MM.1S (cell line): Measurements from ENCODE around the gene ZFR2.

ENCODE experiments used
- DNase-seq: peaks from one replicate; pipeline ENCODE4 v3.0.0-alpha.2; 2015
- H2AFZ ChIP-seq: fragments of 300-600 bp; sonication (generic); 2 replicates; pipeline ENCODE4 v1.6.0; 2016; ENCODE audit warnings: antibody characterized with exemption, low read length
- H3F3A ChIP-seq: fragments of 300-600 bp; sonication (generic); 2 replicates; pipeline ENCODE4 v1.6.1; 2016; ENCODE audit warnings: mild to moderate bottlenecking, antibody characterized with exemption, low read length, moderate library complexity, mixed read lengths; ENCODE audit not compliant: insufficient read depth
- H3K27ac ChIP-seq: fragments of 300-600 bp; sonication (generic); 2 replicates; pipeline ENCODE4 v1.5.1; 2016; ENCODE audit warnings: mild to moderate bottlenecking, low read length
- H3K27me3 ChIP-seq: fragments of 300-600 bp; sonication (generic); replicated peaks from 2 replicates; pipeline ENCODE4 v1.6.0; 2016; ENCODE audit warnings: low read length; ENCODE audit not compliant: insufficient read depth
- H3K36me3 ChIP-seq: fragments of 300-600 bp; sonication (generic); replicated peaks from 2 replicates; pipeline ENCODE4 v1.6.1; 2016; ENCODE audit warnings: mild to moderate bottlenecking, low read length, mixed read lengths; ENCODE audit not compliant: insufficient read depth
- H3K4me1 ChIP-seq: fragments of 300-600 bp; sonication (generic); 2 replicates; pipeline ENCODE4 v1.6.1; 2016; ENCODE audit warnings: low read length, mixed read lengths
- H3K4me2 ChIP-seq: fragments of 300-600 bp; sonication (generic); 2 replicates; pipeline ENCODE4 v1.6.0; 2016; ENCODE audit warnings: low read depth, low read length
- H3K4me3 ChIP-seq: fragments of 300-600 bp; sonication (generic); 2 replicates; pipeline ENCODE4 v1.5.1; 2016; ENCODE audit warnings: low read length, mixed read lengths
- H3K79me2 ChIP-seq: fragments of 300-600 bp; sonication (generic); 2 replicates; pipeline ENCODE4 v1.6.1; 2016; ENCODE audit warnings: mixed run types, low read length, mixed read lengths
- H3K9ac ChIP-seq: fragments of 300-600 bp; sonication (generic); 2 replicates; pipeline ENCODE4 v1.6.1; 2016; ENCODE audit warnings: low read length, mixed read lengths
- H3K9me2 ChIP-seq: fragments of 300-600 bp; sonication (generic); replicated peaks from 2 replicates; pipeline ENCODE4 v1.6.1; 2016; ENCODE audit warnings: mild to moderate bottlenecking, low read length, mixed read lengths; ENCODE audit not compliant: insufficient read depth
- H3K9me3 ChIP-seq: fragments of 300-600 bp; sonication (generic); replicated peaks from 2 replicates; pipeline ENCODE4 v1.6.1; 2016; ENCODE audit warnings: mild to moderate bottlenecking, low read length, mixed read lengths; ENCODE audit not compliant: insufficient read depth
- H4K20me1 ChIP-seq: fragments of 300-600 bp; sonication (generic); 2 replicates; pipeline ENCODE4 v1.6.1; 2016; ENCODE audit warnings: mild to moderate bottlenecking, low read length, moderate library complexity, mixed read lengths; ENCODE audit not compliant: insufficient read depth
- CTCF ChIP-seq: fragments of 300-600 bp; sonication (generic); IDR thresholded peaks from 2 replicates; pipeline ENCODE4 v1.5.1; 2016; ENCODE audit warnings: antibody characterized with exemption, low read length, mixed read lengths
- EZH2 ChIP-seq: fragments of 300-600 bp; sonication (generic); optimal IDR thresholded peaks from 2 replicates; pipeline ENCODE3; 2017; ENCODE audit warnings: low read depth, mild to moderate bottlenecking, antibody characterized with exemption, low read length, mixed read lengths
- EZH2phosphoT487 ChIP-seq: fragments of 300-600 bp; sonication (generic); IDR thresholded peaks from 2 replicates; pipeline ENCODE4 v1.6.1; 2018; ENCODE audit warnings: antibody characterized with exemption, low read length

Gene ZFR2

GRCh38 chr19:3773814-3774515 is 94.9 kb downstream of the ZFR2 start:
- no peaks in the 10 kb centered on the region for H3K9me2 ChIP-seq
- no peaks in the 10 kb centered on the region for H3K36me3 ChIP-seq
- no peaks in the 10 kb centered on the region for H3K9me3 ChIP-seq
- H3K27me3 ChIP-seq = peaks cover 32% of the 10 kb centered on the region
- H3K79me2 ChIP-seq = no peaks in the 10 kb centered on the region
- H3F3A ChIP-seq = no peaks in the 10 kb centered on the region
- no peak overlapping the region for H3K27ac ChIP-seq
- TF ChIP-seq CTCF (no peak), EZH2 (no peak)
- no peaks in the 10 kb centered on the region for H4K20me1 ChIP-seq
- no peak for DNase-seq
- H3K4me3 ChIP-seq = no peak overlapping the region
- no peaks in the 10 kb centered on the region for H3K4me1 ChIP-seq
- no peak overlapping the region for H2AFZ ChIP-seq
- no peak overlapping the region for H3K9ac ChIP-seq
- no peak overlapping the region for H3K4me2 ChIP-seq

- Histone ChIP-seq H2AFZ (no peak within 1 kb of the TSS), H3K9me2 (no peaks in the 10 kb centered on the region), H3K27me3 (peaks cover 18% of the 10 kb centered on the region), H3K9ac (no peak within 1 kb of the TSS), H3K27ac (no peak within 1 kb of the TSS), H3K4me2 (no peak within 1 kb of the TSS), H3K4me1 (no peaks in the 10 kb centered on the region), H3K36me3 (no peaks in the 10 kb centered on the region), H3K9me3 (no peaks in the 10 kb centered on the region), H3F3A (no peaks in the 10 kb centered on the region), H3K4me3 (no peak within 1 kb of the TSS), H3K79me2 (no peaks in the 10 kb centered on the region; the same call in 1 of the 2 replicates), H4K20me1 (no peaks in the 10 kb centered on the region)
- DNase-seq = no peak
- no peak for TF ChIP-seq CTCF
- TF ChIP-seq EZH2phosphoT487 = no peak
- TF ChIP-seq EZH2 = no peak
Measured at GRCh38 chr19:3771906-3772455, 96.9 kb downstream of the ZFR2 start, which contains the start of gene RAX2. TSS of gene RAX2 (minus strand) at chr19:3772228. CDS start at chr19:3771742, 486 bp downstream.

GRCh38 chr19:3771000-3771905 is 97.6 kb downstream of the ZFR2 start:
- H2AFZ ChIP-seq = no peak overlapping the region
- peaks cover 17% of the 10 kb centered on the region for H3K27me3 ChIP-seq
- no peak overlapping the region for H3K4me3 ChIP-seq
- H3K27ac ChIP-seq = no peak overlapping the region
- H3K4me1 ChIP-seq = no peaks in the 10 kb centered on the region
- H3K9ac ChIP-seq = no peak overlapping the region
- H3K36me3 ChIP-seq = no peaks in the 10 kb centered on the region
- no peaks in the 10 kb centered on the region; the same call in 1 of the 2 replicates for H3K79me2 ChIP-seq
- no peak for DNase-seq
- TF ChIP-seq EZH2phosphoT487 (no peak), EZH2 (no peak)
- H3K4me2 ChIP-seq = no peak overlapping the region
- H3K9me3 ChIP-seq = no peaks in the 10 kb centered on the region
- H3F3A ChIP-seq = no peaks in the 10 kb centered on the region
- no peaks in the 10 kb centered on the region for H3K9me2 ChIP-seq
- no peaks in the 10 kb centered on the region for H4K20me1 ChIP-seq
